Measurements from ENCODE around the gene TPPP3. TPM values are rescaled to one million over a fixed set of nuclear protein-coding genes. Genes with fewer than 3 reads are reported as not detected.

The TPPP3 gene
- total RNA-seq, 4 donors from 2014 or later: 3.0 to 26.2 (median 8.2) TPM

DNA sequence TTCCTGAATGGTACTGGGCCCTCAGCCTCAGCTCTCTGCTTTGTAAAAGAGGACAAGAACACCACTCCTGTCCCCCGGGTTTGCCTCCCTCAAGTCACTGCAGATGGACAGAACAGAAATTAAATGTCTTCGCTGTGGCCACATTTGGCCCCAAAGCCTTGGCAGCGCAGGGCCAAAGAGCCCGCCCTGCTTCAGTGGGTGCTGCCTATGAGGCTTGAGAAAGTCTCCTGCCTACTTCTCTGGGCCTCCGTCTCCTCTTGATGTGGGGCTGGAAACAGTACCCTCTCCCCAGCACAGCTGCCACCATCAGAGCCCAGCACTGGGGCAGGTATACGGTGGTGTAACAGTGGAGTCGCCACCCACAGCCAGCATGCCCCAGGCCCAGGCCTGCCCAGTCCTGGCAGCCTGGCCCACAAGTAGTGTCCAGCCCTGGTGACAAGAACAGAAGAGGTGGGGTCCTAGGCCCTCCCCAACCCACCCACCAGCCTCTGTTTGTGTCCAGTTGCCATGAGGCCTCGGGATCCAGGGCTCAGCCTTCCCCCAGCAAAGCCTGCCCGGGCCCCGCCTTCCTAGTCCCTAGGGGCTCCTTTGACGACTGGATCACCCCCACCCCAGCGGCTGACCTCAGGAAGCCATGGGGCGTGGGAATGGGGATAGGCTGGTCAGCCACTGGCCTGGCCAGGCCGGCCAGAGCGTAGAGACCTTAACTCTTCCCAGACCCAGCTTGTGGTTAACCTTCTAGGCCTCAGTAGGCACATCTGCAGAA, 3.9 kb upstream of the TPPP3 start:
- DNase-seq: no peak
- Histone ChIP-seq H3K27ac (peak overlapping the region; percentile 50 to 82 (median 80)), H3K4me1 (peaks cover 61 to 81% (median 66%) of the 10 kb centered on the region in 3 donors), H3K36me3 (no peaks in the 10 kb centered on the region), H3K4me3 (no peak overlapping the region), H3K27me3 (peaks cover 0 to 17% (median 0%) of the 10 kb centered on the region in 4 donors), H3K9me3 (no peaks in the 10 kb centered on the region)
- 58 to 88% methylated on average over 3 to 8 of the region's 15 CpGs for WGBS, 2 donors
- no peak for TF ChIP-seq POLR2A (IDR thresholded peaks at IDR 0.05)
- TF ChIP-seq, protein P1, sequence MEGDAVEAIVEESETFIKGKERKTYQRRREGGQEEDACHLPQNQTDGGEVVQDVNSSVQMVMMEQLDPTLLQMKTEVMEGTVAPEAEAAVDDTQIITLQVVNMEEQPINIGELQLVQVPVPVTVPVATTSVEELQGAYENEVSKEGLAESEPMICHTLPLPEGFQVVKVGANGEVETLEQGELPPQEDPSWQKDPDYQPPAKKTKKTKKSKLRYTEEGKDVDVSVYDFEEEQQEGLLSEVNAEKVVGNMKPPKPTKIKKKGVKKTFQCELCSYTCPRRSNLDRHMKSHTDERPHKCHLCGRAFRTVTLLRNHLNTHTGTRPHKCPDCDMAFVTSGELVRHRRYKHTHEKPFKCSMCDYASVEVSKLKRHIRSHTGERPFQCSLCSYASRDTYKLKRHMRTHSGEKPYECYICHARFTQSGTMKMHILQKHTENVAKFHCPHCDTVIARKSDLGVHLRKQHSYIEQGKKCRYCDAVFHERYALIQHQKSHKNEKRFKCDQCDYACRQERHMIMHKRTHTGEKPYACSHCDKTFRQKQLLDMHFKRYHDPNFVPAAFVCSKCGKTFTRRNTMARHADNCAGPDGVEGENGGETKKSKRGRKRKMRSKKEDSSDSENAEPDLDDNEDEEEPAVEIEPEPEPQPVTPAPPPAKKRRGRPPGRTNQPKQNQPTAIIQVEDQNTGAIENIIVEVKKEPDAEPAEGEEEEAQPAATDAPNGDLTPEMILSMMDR (IDR thresholded peaks at IDR 0.05): no peak
- intact Hi-C loops (cut with DNase I): no loop called here

DNA sequence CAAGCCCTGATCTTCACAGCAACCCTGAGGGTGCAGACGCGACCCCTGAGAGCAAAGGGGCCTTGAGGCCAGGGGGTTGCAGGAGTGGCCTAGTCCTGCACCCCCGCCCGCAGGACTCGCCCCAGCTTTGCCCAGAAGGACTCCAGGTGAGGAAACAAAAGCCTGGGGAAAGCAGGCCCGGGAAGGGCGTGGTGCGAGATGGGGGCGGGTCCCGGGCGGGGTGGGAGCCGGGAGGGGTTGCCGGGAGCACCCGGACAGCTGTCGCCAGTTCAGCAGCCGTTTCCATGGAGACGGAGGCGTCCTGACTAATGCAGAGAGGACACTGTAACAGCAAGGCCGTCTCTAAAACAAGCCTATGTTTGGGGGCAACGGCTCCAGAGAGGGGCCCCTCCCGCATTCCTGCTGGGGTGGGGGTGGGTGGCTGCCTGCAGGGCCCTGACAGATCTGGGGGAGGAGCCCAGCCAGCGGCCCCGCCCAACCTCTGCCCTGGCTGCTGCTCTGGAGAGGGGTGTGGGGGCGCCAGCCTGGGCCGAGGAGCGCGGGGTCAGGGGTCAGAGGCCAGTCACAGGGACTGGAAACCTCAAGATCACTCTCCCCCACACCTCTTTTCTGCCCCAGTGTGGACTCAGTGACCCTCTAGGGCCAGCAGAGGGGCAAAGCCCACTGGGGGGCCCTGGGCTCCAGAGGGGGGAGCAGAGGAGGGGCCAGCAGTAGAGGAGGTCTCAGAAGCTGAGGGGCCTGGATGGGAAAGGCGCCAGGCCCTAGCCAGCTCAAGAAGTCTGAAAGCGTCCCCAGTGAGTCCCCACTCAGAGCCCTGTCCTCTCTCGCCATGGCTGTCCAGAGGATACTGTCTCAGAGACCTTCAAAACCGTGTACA, 3.1 kb upstream of the TPPP3 start:
- 21 to 36% methylated on average over 12 to 15 of the region's 31 CpGs for WGBS, 2 donors
- DNase-seq: no peak
- Histone ChIP-seq H3K4me1 (peaks cover 66 to 89% (median 75%) of the 10 kb centered on the region in 3 donors), H3K36me3 (no peaks in the 10 kb centered on the region), H3K27me3 (peaks cover 0 to 17% (median 0%) of the 10 kb centered on the region in 4 donors), H3K27ac (peak overlapping the region; percentile 50 to 82 (median 80)), H3K4me3 (peak overlapping the region in 1 of 4 donors; percentile 37), H3K9me3 (no peaks in the 10 kb centered on the region)
- intact Hi-C loops (cut with DNase I): no loop called here
- TF ChIP-seq, protein P1 (IDR thresholded peaks at IDR 0.05): no peak
- TF ChIP-seq POLR2A (IDR thresholded peaks at IDR 0.05): no peak

DNA sequence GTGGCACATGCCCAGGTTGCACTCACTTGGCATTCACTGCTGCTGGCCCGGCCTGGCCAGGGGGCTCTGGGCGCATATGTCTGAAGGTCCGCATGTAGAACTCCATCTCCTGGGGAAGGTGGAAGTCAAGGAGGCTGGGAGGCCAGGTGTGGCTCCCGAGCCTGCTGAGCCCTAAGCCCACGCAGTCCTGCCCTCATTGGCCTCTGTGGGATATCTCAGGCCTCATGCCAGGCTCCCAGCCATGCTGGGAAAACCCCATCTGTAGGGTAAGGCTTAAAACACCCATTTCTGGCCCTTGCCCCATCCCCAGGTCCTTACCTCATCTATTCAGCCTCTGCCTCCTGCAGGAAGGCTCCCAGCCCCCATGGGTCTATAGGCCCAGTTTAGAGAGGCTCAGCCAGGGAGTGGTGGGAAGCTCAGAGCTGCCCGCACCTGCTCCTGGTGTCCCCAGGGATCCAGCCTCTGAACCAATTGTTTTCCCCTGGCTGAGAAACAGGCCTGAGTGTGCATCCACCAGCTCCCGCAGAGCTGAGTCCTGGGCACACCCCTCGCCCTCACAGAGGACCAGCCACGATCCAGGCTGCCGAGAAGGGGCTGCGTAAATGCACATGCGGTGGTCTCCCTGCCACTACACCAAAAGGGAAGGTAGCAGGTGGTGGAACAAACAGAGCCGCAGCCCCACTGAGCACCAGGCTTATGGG, 2.3 kb upstream of the TPPP3 start:
- H3K27me3 ChIP-seq: peaks cover 0 to 17% (median 0%) of the 10 kb centered on the region in 4 donors
- no peak for DNase-seq
- peaks cover 66 to 96% (median 80%) of the 10 kb centered on the region in 3 donors for H3K4me1 ChIP-seq
- TF ChIP-seq, protein P1 (IDR thresholded peaks at IDR 0.05): no peak
- no peak for TF ChIP-seq POLR2A (IDR thresholded peaks at IDR 0.05)
- intact Hi-C loops (cut with DNase I): no loop called here
- peak overlapping the region; percentile 50 to 82 (median 80) for H3K27ac ChIP-seq
- H3K9me3 ChIP-seq: no peaks in the 10 kb centered on the region
- H3K4me3 ChIP-seq: peak overlapping the region in 1 of 4 donors; percentile 37
- no peaks in the 10 kb centered on the region for H3K36me3 ChIP-seq
- no CpG with 5 or more reads among the region's 13 CpGs for WGBS, 2 donors

DNA sequence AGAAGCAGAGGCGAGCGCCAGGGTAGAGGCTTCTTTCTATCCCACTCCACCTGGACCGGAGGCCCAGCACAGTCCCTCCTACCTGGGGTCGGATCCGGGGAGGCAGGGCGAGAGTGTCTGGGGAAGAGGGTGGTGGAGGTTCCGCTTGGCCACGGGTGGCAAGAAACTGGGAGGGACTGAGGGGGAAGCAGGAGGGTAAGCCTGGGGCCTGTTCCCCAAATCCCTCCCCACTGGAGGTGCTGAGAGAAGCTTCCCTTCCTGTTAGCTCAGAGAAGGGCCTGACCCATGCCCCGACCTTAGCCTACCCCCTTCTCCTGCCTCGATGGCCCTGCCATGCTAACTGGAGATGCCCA, 1.8 kb upstream of the TPPP3 start:
- Histone ChIP-seq H3K27ac (peak overlapping the region in 3 of 4 donors; percentile 50 to 82 (median 81)), H3K4me3 (no peak overlapping the region), H3K9me3 (no peaks in the 10 kb centered on the region), H3K36me3 (no peaks in the 10 kb centered on the region), H3K27me3 (peaks cover 0 to 17% (median 0%) of the 10 kb centered on the region in 4 donors), H3K4me1 (peaks cover 66 to 94% (median 80%) of the 10 kb centered on the region in 3 donors)
- no peak for DNase-seq
- TF ChIP-seq, protein P1 (IDR thresholded peaks at IDR 0.05): no peak
- TF ChIP-seq POLR2A (IDR thresholded peaks at IDR 0.05): no peak
- WGBS, 2 donors: 38% methylated on average over 1 of the region's 10 CpGs; no CpG with 5 or more reads in 1 of the 2 donors
- intact Hi-C loops (cut with DNase I): no loop called here

Measured in esophagus squamous epithelium (tissue), 5 donors.